ENCODE results near the gene RAB5A. TPM values are rescaled to one million over a fixed set of nuclear protein-coding genes. Genes with fewer than 3 reads are reported as not detected.

RAB5A gene
- total and polyA plus RNA-seq, 2 donors (not counting 3 experiments of a cell fraction or from before 2014, with no cell fraction given) = 20.6 to 63.8 TPM

DNA sequence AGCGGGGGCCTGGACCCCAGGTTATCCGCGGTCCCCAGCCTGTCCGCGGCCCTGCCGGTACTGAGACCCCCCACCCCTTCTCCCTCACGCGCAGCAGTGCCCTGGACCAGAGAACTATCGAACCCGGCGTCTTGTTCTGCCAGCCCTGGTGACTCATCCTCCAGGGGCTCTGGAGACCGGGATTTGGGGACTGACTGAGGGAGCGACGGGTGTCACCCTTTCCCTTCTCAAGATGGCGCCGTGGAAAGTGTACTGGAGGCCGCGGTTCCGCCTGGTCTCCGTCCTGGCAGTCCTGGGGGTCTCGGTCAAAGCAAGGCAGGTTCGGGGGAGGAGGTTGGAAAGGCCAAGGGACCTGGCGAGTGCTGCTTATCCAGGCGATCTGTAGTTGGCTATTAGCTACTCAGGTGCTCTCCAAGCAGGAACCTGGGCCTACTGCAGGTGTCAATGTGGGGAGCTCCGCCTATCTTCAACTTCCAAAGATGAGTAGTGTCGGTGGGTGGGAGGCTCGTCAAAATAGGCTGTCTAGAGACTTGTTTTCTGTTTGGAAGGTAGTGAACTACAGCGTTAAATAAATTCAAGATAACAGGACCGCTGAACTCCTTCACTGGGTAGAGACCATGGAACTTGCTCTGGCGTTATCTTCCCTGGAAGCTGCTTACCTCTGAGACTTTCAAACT lies 790 bp downstream of the RAB5A start:
- peaks cover 2 to 6% of the 10 kb centered on the region in 2 experiments for H3K36me3 ChIP-seq (ENCODE audit: control insufficient read depth in 2 of 2, extremely low read depth in 1 of 2, insufficient read depth in 2 of 2, low read length in 2 of 2)
- TSS peak; percentile 41 for BruUV-seq (replicated peaks)
- TF ChIP-seq JUN (IDR thresholded peaks at IDR 0.05; ENCODE audit: borderline replicate concordance, insufficient read depth, insufficient read length, low read depth) (no peak), MYC (IDR thresholded peaks at IDR 0.05; ENCODE audit: low read depth, low read length) (no peak), FOS (IDR thresholded peaks at IDR 0.05; ENCODE audit: borderline replicate concordance, insufficient read depth, low read length) (peak; percentile 36)
- ChIA-PET CTCF (interaction anchor here (0.6 to 1.9 kb wide), 2 partner anchors 61 to 81 kb away, joined by 3 to 5 read pairs; no protein-coding TSS in a partner anchor), POLR2A (interaction anchor here (1.2 kb wide), 1 partner anchor 59 kb away, joined by 3 read pairs; no protein-coding TSS in a partner anchor)
- peak overlapping the region; percentile 97 for H3K27ac ChIP-seq (ENCODE audit: insufficient read depth, low read depth, low read length)
- peak; percentile 62 for DNase-seq (ENCODE audit: low read depth, low spot score)
- H3K9me1 ChIP-seq (replicated peaks; ENCODE audit: control insufficient read depth, extremely low read depth, insufficient read depth, low read length) = no peaks in the 10 kb centered on the region
- H3K4me2 ChIP-seq (ENCODE audit: insufficient read depth, low read length) = peak overlapping the region; percentile 99
- H4K20me1 ChIP-seq (replicated peaks; ENCODE audit: control insufficient read depth, extremely low read depth, insufficient read depth, low read length) = no peaks in the 10 kb centered on the region
- no peaks in the 10 kb centered on the region for H3K9me3 ChIP-seq (replicated peaks; ENCODE audit: control insufficient read depth, insufficient read depth, low read length)
- dilution Hi-C loops (cut with MboI; ENCODE audit: extremely low pct_ligation_motif_present, low sequenced_read_pairs) = no loop called here
- peaks cover 23% of the 10 kb centered on the region for H3K4me1 ChIP-seq (ENCODE audit: control insufficient read depth, extremely low read depth, insufficient read depth, low read length)
- no peak for FAIRE-seq
- H2AFZ ChIP-seq (ENCODE audit: low read depth, low read length) = peak overlapping the region; percentile 7
- no peaks in the 10 kb centered on the region for H3K27me3 ChIP-seq (ENCODE audit: control insufficient read depth in 2 of 2, insufficient read depth in 2 of 2, low read length in 2 of 2)
- peak overlapping the region; percentile 97 for H3K9ac ChIP-seq (replicated peaks; ENCODE audit: extremely low read depth, insufficient read depth, low read length)
- H3K79me2 ChIP-seq (ENCODE audit: control insufficient read depth, insufficient read depth, low read length) = peaks cover 53% of the 10 kb centered on the region
- peak overlapping the region; percentile 88 to 100 (median 93) for H3K4me3 ChIP-seq (replicated peaks in 1 of 3; ENCODE audit: insufficient read depth in 1 of 3, low read depth in 1 of 3, low read length in 3 of 3)
- intact Hi-C loops (cut with micrococcal nuclease) = loop anchor here (1.0 to 5.0 kb wide), 8 partner anchors 58 to 1725 kb away; partner anchors contain the start of gene SGO1

DNA sequence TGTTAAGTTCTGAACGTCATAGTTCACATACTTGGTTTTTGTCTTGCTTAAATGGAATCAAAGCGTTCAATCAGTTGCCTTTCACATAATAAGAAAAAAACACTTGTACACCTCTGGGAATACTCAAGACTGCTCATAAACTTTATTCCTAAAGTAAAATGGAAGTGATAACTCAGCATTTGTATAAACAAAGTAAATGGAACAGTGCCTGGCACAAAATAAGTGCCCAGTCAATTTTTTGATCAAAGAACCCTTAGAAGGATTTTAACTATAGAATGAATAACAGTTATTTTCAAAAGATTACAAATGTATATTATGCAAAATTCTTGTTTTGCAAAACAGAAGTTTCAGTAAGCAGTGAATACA lies 1.3 kb downstream of the RAB5A start:
- no peaks in the 10 kb centered on the region for H3K27me3 ChIP-seq (ENCODE audit: control insufficient read depth in 2 of 2, insufficient read depth in 2 of 2, low read length in 2 of 2)
- ChIA-PET POLR2A (interaction anchor here (1.2 kb wide), 1 partner anchor 59 kb away, joined by 3 read pairs; no protein-coding TSS in a partner anchor), CTCF (interaction anchor here (1.0 to 1.9 kb wide), 2 partner anchors 24 to 62 kb away, joined by 3 to 5 read pairs; no protein-coding TSS in a partner anchor)
- DNase-seq (ENCODE audit: low read depth, low spot score) = no peak
- peak overlapping the region; percentile 97 for H3K9ac ChIP-seq (replicated peaks; ENCODE audit: extremely low read depth, insufficient read depth, low read length)
- intact Hi-C loops (cut with micrococcal nuclease) = loop anchor here (5.0 kb wide), 1 partner anchor 1724 kb away; no protein-coding TSS in a partner anchor
- peaks cover 23% of the 10 kb centered on the region for H3K4me1 ChIP-seq (ENCODE audit: control insufficient read depth, extremely low read depth, insufficient read depth, low read length)
- no peaks in the 10 kb centered on the region for H3K9me3 ChIP-seq (replicated peaks; ENCODE audit: control insufficient read depth, insufficient read depth, low read length)
- H3K36me3 ChIP-seq (ENCODE audit: control insufficient read depth in 2 of 2, extremely low read depth in 1 of 2, insufficient read depth in 2 of 2, low read length in 2 of 2) = peaks cover 2 to 6% of the 10 kb centered on the region in 2 experiments
- H3K4me2 ChIP-seq (ENCODE audit: insufficient read depth, low read length) = peak overlapping the region; percentile 99
- no peaks in the 10 kb centered on the region for H4K20me1 ChIP-seq (replicated peaks; ENCODE audit: control insufficient read depth, extremely low read depth, insufficient read depth, low read length)
- FAIRE-seq = no peak
- dilution Hi-C loops (cut with MboI; ENCODE audit: extremely low pct_ligation_motif_present, low sequenced_read_pairs) = no loop called here
- peaks cover 58% of the 10 kb centered on the region for H3K79me2 ChIP-seq (ENCODE audit: control insufficient read depth, insufficient read depth, low read length)
- H2AFZ ChIP-seq (ENCODE audit: low read depth, low read length) = no peak overlapping the region
- TF ChIP-seq JUN (IDR thresholded peaks at IDR 0.05; ENCODE audit: borderline replicate concordance, insufficient read depth, insufficient read length, low read depth) = no peak
- TF ChIP-seq GATA2 (IDR thresholded peaks at IDR 0.05; ENCODE audit: insufficient read depth, insufficient read length, low read depth, low read length) = no peak
- TF ChIP-seq, protein P1, sequence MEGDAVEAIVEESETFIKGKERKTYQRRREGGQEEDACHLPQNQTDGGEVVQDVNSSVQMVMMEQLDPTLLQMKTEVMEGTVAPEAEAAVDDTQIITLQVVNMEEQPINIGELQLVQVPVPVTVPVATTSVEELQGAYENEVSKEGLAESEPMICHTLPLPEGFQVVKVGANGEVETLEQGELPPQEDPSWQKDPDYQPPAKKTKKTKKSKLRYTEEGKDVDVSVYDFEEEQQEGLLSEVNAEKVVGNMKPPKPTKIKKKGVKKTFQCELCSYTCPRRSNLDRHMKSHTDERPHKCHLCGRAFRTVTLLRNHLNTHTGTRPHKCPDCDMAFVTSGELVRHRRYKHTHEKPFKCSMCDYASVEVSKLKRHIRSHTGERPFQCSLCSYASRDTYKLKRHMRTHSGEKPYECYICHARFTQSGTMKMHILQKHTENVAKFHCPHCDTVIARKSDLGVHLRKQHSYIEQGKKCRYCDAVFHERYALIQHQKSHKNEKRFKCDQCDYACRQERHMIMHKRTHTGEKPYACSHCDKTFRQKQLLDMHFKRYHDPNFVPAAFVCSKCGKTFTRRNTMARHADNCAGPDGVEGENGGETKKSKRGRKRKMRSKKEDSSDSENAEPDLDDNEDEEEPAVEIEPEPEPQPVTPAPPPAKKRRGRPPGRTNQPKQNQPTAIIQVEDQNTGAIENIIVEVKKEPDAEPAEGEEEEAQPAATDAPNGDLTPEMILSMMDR (IDR thresholded peaks at IDR 0.05; ENCODE audit: extremely low read depth in 1 of 2, insufficient read depth in 1 of 2, low read depth in 1 of 2, low read length in 2 of 2) = no peak
- no peak for TF ChIP-seq POLR2A (IDR thresholded peaks at IDR 0.05; ENCODE audit: low read depth, low read length)
- TF ChIP-seq MYC (IDR thresholded peaks at IDR 0.05; ENCODE audit: low read depth, low read length) = no peak
- no peak for TF ChIP-seq EZH2 (IDR thresholded peaks at IDR 0.05; ENCODE audit: borderline replicate concordance, low read depth, low read length, severe bottlenecking)
- TF ChIP-seq POLR2AphosphoS5 (IDR thresholded peaks at IDR 0.05; ENCODE audit: insufficient read depth, low read depth, low read length) = no peak
- no peak for TF ChIP-seq FOS (IDR thresholded peaks at IDR 0.05; ENCODE audit: borderline replicate concordance, insufficient read depth, low read length)
- TF ChIP-seq, protein P2, sequence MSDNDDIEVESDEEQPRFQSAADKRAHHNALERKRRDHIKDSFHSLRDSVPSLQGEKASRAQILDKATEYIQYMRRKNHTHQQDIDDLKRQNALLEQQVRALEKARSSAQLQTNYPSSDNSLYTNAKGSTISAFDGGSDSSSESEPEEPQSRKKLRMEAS (IDR thresholded peaks at IDR 0.05; ENCODE audit: insufficient read depth, insufficient read length) = no peak
- no TSS peak for BruUV-seq (replicated peaks)
- peak overlapping the region; percentile 88 to 100 (median 93) for H3K4me3 ChIP-seq (replicated peaks in 1 of 3; ENCODE audit: insufficient read depth in 1 of 3, low read depth in 1 of 3, low read length in 3 of 3)
- no peaks in the 10 kb centered on the region for H3K9me1 ChIP-seq (replicated peaks; ENCODE audit: control insufficient read depth, extremely low read depth, insufficient read depth, low read length)
- H3K27ac ChIP-seq (ENCODE audit: insufficient read depth, low read depth, low read length) = peak overlapping the region; percentile 97

All from endothelial cell of umbilical vein (primary cell).